Neural cell (in vitro differentiated cells): Measurements from ENCODE around the gene SBNO2. TPM values are rescaled to one million over a fixed set of nuclear protein-coding genes. Genes with fewer than 3 reads are reported as not detected.

ENCODE experiments used
- H2AFZ ChIP-seq: fragments of 200-600, 300-800 bp; sonication (generic), shearing (Covaris generic); 2 replicates; pipeline ENCODE4 v1.6.0; 2014; ENCODE audit warnings: low read depth, mild to moderate bottlenecking, antibody characterized with exemption, low read length, moderate library complexity
- H3F3A ChIP-seq: fragments of 200-600 bp; shearing (Covaris generic); 2 replicates; pipeline ENCODE4 v1.6.1; 2016; ENCODE audit warnings: mild to moderate bottlenecking, moderate library complexity, mixed read lengths, antibody characterized with exemption, low read length; ENCODE audit not compliant: insufficient read depth, poor library complexity, severe bottlenecking
- H3K27ac ChIP-seq: fragments of 200-600, 300-800 bp; sonication (generic), shearing (Covaris generic); 2 replicates; pipeline ENCODE4 v1.5.1; 2014; ENCODE audit warnings: mild to moderate bottlenecking, low read length, moderate library complexity
- H3K27me3 ChIP-seq: fragments of 300-800, 200-600 bp; sonication (generic), shearing (Covaris generic); 2 replicates; pipeline ENCODE4 v1.6.0; 2014; ENCODE audit warnings: mild to moderate bottlenecking, low read depth, low read length, moderate library complexity; ENCODE audit not compliant: insufficient read depth
- H3K36me3 ChIP-seq: fragments of 300-800, 200-600 bp; sonication (generic), shearing (Covaris generic); 2 replicates; pipeline ENCODE4 v1.5.1; 2014; ENCODE audit warnings: mild to moderate bottlenecking, antibody characterized with exemption, low read length, moderate library complexity; ENCODE audit not compliant: insufficient read depth
- H3K4me2 ChIP-seq: fragments of 300-800, 200-600 bp; sonication (generic), shearing (Covaris generic); 2 replicates; pipeline ENCODE4 v1.6.0; 2014; ENCODE audit warnings: mild to moderate bottlenecking, low read length
- H3K4me3 ChIP-seq: fragments of 300-800, 200-600 bp; sonication (generic), shearing (Covaris generic); 2 replicates; pipeline ENCODE4 v1.5.1; 2014; ENCODE audit warnings: mild to moderate bottlenecking, low read length, moderate library complexity
- H3K79me2 ChIP-seq: fragments of 200-600 bp; shearing (Covaris generic); replicated peaks from 2 replicates; pipeline ENCODE4 v1.6.0; 2014; ENCODE audit warnings: mild to moderate bottlenecking, low read length, moderate library complexity; ENCODE audit not compliant: insufficient read depth
- H3K9ac ChIP-seq: fragments of 300-800, 200-600 bp; sonication (generic), shearing (Covaris generic); 2 replicates; pipeline ENCODE4 v1.6.1; 2016; ENCODE audit warnings: mild to moderate bottlenecking, low read length, mixed read lengths
- H3K9me2 ChIP-seq: fragments of 200-600 bp; shearing (Covaris generic); 2 replicates; pipeline ENCODE4 v1.6.1; 2016; ENCODE audit warnings: mild to moderate bottlenecking, low read length, mixed read lengths; ENCODE audit not compliant: insufficient read depth
- H3K9me3 ChIP-seq: fragments of 200-600, 300-800 bp; sonication (generic), shearing (Covaris generic); 2 replicates; pipeline ENCODE4 v1.6.1; 2016; ENCODE audit warnings: mild to moderate bottlenecking, mixed run types, low read length, moderate library complexity, mixed read lengths
- H4K20me1 ChIP-seq: fragments of 200-600 bp; shearing (Covaris generic); 2 replicates; pipeline ENCODE4 v1.6.1; 2016; ENCODE audit warnings: mild to moderate bottlenecking, mixed run types; ENCODE audit not compliant: insufficient read depth
- CTCF ChIP-seq: fragments of 450-650 bp; IDR thresholded peaks from 2 replicates; pipeline ENCODE4 v1.5.1; 2014; ENCODE audit warnings: antibody characterized with exemption, mild to moderate bottlenecking, moderate library complexity; ENCODE audit not compliant: poor library complexity, severe bottlenecking
- EP300 ChIP-seq: fragments of 450-650 bp; conservative IDR thresholded peaks from 2 replicates; pipeline ENCODE4 v1.6.1; 2014; ENCODE audit warnings: antibody characterized with exemption, mild to moderate bottlenecking, moderate library complexity; ENCODE audit not compliant: poor library complexity, severe bottlenecking
- EZH2 ChIP-seq: fragments of 200-600, 300-800 bp; shearing (Covaris generic), sonication (generic); IDR thresholded peaks from 2 replicates; pipeline ENCODE4 v1.6.1; 2014; ENCODE audit warnings: antibody characterized with exemption, low read length, borderline replicate concordance, mild to moderate bottlenecking; ENCODE audit not compliant: insufficient read depth, poor library complexity, severe bottlenecking
- MXI1 ChIP-seq: fragments of 450-650 bp; conservative IDR thresholded peaks from 2 replicates; pipeline ENCODE4 v1.6.1; 2014; ENCODE audit warnings: antibody characterized with exemption, mild to moderate bottlenecking; ENCODE audit not compliant: poor library complexity, severe bottlenecking
- POLR2AphosphoS5 ChIP-seq: IDR thresholded peaks from 2 replicates; pipeline ENCODE4 v1.6.1; 2012
- RAD21 ChIP-seq: fragments of 450-650 bp; conservative IDR thresholded peaks from 2 replicates; pipeline ENCODE4 v1.6.1; 2014; ENCODE audit warnings: antibody characterized with exemption, mild to moderate bottlenecking, moderate library complexity
- REST ChIP-seq: IDR thresholded peaks from 2 replicates; pipeline ENCODE4 v1.6.1; 2012; ENCODE audit warnings: borderline replicate concordance
- SMC3 ChIP-seq: fragments of 450-650 bp; conservative IDR thresholded peaks from 2 replicates; pipeline ENCODE4 v1.6.1; 2014; ENCODE audit warnings: antibody characterized with exemption, mild to moderate bottlenecking, moderate library complexity; ENCODE audit not compliant: poor library complexity
- TAF1 ChIP-seq: IDR thresholded peaks from 2 replicates; pipeline ENCODE4 v1.6.1; 2012; ENCODE audit warnings: low read depth
- polyA plus RNA-seq: library from polyadenylated mRNA; depleted of rRNA; stranded (reverse); fragments of >200 nt; gene quantifications from 2 replicates; pipeline ENCODE4 v1.2.3, GENCODE V29; 2014

SBNO2 gene
- polyA plus RNA-seq, 1 donor from 2014 or later, result 4.8 TPM

GRCh38 chr19:1150333-1151036 is 23.6 kb downstream of the SBNO2 start:
- TF ChIP-seq EZH2, result no peak
- no peak for TF ChIP-seq POLR2AphosphoS5
- no peak for TF ChIP-seq REST
- no peak for TF ChIP-seq TAF1
- no peak for TF ChIP-seq SMC3
- no peak for TF ChIP-seq RAD21
- no peak for TF ChIP-seq MXI1
- TF ChIP-seq EP300, result no peak
- TF ChIP-seq CTCF, result no peak
- Histone ChIP-seq H3K9me3 (no peaks in the 10 kb centered on the region), H3K36me3 (no peaks in the 10 kb centered on the region), H3K27ac (no peak overlapping the region), H3F3A (no peaks in the 10 kb centered on the region), H2AFZ (no peak overlapping the region), H3K4me2 (no peak overlapping the region), H3K9me2 (no peaks in the 10 kb centered on the region), H3K27me3 (no peaks in the 10 kb centered on the region), H3K79me2 (no peaks in the 10 kb centered on the region), H3K9ac (no peak overlapping the region), H3K4me3 (no peak overlapping the region), H4K20me1 (no peaks in the 10 kb centered on the region)

- no peak overlapping the region for H3K4me2 ChIP-seq
- no peak for TF ChIP-seq POLR2AphosphoS5
- TF ChIP-seq RAD21, result no peak
- no peak for TF ChIP-seq REST
- TF ChIP-seq CTCF, result no peak
- TF ChIP-seq TAF1, result no peak
- no peak for TF ChIP-seq EZH2
- TF ChIP-seq EP300, result no peak
- no peak for TF ChIP-seq MXI1
- no peak for TF ChIP-seq SMC3
- no peak overlapping the region for H2AFZ ChIP-seq
- no peaks in the 10 kb centered on the region for H3K36me3 ChIP-seq
- H3K9me2 ChIP-seq, result no peaks in the 10 kb centered on the region
- H3K27ac ChIP-seq, result no peak overlapping the region
- H3K9ac ChIP-seq, result no peak overlapping the region
- H3K9me3 ChIP-seq, result no peaks in the 10 kb centered on the region
- H3K79me2 ChIP-seq, result no peaks in the 10 kb centered on the region
- no peaks in the 10 kb centered on the region for H3K27me3 ChIP-seq
- no peaks in the 10 kb centered on the region for H3F3A ChIP-seq
- no peaks in the 10 kb centered on the region for H4K20me1 ChIP-seq
- H3K4me3 ChIP-seq, result no peak overlapping the region
Observed at GRCh38 chr19:1149259-1150045, 24.6 kb downstream of the SBNO2 start.
